IPS-18c (cell line): ENCODE data around the gene SECISBP2L.
"Not testable (repeated sequence)": the region's sequence is repeated elsewhere in the genome, so short reads cannot be mapped to it uniquely, and the experiment has no call there.

Experiments used
- H3K4me3 ChIP-seq: 2 replicates; pipeline ENCODE4 v1.7.0; 2013; ENCODE audit warnings: low read depth, mild to moderate bottlenecking, low read length, moderate library complexity; ENCODE audit not compliant: insufficient read depth
- H3K9me3 ChIP-seq: one replicate; pipeline ENCODE4 v1.6.1; 2013; ENCODE audit warnings: mild to moderate bottlenecking, low read length, moderate library complexity; ENCODE audit not compliant: control insufficient read depth, insufficient read depth

SECISBP2L gene

DNA sequence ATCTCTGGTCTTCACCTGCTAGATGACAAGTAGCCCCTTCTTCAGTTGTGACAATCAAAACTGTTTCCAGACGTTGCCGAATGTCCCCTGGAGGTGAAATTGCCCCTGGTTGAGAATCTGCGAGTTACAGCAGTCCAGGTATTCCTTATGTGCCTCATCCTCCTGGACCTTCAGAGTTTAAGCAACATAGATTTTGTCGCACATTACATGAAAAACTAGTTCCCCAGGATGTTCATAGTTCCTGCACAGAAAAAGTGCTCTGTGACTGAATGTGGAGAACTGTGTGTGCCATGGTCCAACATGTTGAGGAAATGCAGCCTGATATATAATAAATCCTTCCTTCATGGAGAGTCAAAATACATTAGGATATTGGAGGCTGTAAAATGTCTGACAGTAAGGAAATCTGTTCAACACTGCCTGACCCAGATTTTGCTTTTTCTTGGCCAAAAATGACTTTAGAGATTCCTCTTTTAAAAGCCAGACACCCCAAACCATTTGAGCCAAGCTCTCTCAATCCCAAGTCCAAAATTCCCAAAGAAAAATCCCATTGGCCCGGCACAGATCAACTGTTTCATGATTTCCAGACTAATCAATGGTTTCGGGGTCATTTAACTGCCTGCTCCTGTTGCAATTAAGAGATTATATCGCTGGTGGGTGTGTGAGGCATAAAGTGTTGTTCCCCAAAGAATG lies 62.1 kb downstream of the SECISBP2L start:
- no peak overlapping the region for H3K4me3 ChIP-seq

DNA sequence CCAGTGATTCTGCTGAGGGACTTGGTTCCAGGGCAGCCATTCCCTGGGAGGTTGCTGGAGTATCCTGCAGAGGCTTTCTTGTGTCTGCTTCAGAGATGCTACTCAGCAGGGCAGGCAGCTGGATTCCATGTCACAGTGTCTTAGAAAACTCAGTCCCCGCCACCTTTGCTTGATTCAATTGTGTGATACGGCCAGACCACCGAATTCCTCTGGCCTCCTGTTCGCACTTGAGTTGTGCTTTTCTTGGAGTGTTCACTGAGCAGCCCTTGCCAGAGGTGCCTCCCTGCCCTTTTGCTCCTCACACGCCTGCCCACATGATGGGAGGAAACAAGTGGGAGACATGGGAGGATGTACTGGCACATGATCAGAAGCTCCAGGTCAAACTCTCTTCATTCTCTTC lies 62.9 kb downstream of the SECISBP2L start:
- H3K4me3 ChIP-seq: no peak overlapping the region
- H3K9me3 ChIP-seq: no peaks in the 10 kb centered on the region

More for the DNA sequence above, 62.1 kb downstream of the SECISBP2L start:
- H3K9me3 ChIP-seq: no peaks in the 10 kb centered on the region

DNA sequence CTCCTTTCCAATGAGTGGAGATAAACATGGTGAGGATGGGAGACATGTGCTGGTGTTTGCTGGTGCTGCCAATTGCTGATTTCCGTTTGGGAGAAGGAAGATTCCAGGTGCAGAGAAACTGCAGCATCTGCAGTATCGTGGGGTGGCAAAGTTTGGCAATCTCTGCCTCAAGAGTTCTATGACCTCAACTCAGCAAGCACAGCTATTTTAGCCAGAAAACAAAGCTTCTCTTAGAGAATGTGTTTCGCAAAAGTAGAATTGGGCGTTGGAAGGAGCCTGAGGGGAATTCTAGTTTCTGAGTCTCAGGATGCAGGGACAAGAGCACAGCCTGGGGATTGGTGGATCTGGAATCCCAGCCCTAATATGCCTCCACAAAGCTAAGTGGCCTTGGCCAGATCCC lies 64.3 kb downstream of the SECISBP2L start:
- Histone ChIP-seq H3K9me3 (no peaks in the 10 kb centered on the region), H3K4me3 (no peak overlapping the region)

DNA sequence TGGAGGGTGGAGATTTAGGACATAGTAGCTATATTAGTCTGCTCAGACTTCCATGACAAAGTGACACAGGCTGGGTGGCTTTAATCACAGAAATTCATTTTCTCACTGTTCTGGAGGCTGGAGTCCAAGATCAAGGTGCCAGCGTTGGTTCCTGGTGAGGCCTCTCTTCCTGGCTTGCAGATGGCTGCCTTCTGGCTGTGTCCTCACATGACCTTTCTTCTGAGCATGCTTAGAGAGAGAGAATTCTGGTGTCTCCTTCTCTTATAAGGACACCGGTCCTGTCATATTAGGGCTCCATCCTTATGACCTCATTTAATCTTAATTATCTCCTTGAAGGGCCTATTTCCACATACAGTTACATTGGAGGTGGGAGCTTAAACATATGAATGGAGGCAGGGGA lies 67.6 kb downstream of the SECISBP2L start:
- no peak overlapping the region for H3K4me3 ChIP-seq

DNA sequence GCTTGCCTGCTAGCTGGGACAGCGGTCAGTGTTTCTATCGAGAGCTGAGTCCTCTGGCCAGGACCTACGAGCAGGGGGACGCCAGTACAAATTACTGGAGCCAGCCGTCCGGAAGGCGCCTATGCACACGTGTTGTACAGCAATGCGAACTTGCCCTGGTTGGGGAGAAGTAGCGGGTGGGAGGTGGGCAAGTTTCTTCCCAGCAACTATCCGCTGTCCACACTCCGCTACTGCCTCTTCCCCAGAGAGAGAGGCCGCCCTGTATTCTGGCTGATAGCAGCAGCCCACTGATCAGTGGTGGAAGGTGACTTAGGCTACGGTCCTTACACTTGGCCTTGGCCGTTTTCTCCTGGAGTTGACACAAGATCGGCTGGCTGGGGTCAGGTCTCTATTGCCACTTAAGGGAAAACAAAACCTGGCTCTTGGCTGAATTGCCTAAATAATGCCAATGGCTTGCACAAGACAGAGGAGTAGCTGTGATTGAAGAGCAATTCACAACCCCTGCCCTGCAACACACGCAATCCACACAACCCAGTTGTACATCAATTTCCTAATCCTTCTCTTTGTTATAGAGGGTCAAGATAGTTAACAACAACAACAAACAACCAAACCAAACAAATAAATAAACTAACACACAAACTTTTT lies 69.7 kb downstream of the SECISBP2L start:
- no peaks in the 10 kb centered on the region for H3K9me3 ChIP-seq
- H3K4me3 ChIP-seq: peak overlapping the region; percentile 60; the same call in 1 of the 2 replicates

More for the DNA sequence above, 67.6 kb downstream of the SECISBP2L start:
- no peaks in the 10 kb centered on the region for H3K9me3 ChIP-seq

DNA sequence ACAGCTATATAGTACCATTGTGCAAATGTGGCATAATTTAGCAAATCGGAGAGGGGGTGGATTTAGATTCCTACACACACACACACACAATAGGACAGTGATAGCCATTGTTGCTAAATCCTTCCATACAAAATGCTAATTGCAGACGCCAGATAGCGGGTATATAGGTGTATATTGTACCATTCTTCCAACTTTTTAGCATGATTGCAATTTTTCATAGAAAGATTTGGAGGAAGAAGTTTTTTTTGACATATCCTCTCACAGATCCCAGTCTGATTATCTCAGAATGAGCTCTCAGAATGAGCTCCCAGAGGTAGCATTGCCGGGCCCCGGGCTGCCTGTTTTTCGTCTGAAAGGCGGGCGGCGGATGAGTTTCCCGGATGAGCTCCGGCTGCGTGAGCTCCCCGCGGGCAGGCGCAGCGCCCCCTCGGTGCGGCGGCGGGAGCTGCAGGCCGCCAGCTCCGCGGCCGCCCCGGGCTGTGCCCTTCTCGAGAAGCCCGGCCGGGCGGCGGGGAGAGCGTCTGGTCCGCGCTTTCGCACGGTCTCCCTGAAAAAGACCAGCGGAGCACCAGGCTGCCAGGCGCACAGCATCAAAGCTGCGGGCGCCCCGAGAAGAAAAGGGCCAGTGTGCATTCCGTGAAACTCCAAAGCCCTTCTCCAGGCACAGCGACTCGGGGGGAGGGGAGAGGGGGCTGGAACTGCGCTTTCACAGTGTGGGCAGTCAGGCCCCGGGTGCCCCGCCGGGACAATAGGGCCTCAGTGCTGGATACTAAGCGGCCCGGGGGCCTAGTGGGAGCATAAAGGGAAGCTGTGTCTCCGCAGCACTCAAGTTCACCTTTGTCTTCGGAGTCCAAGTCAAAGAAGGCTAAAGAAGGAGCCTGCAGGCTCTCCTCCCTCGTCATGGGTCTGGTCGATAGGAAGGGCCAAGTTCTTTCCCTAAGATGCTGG lies 70.5 kb downstream of the SECISBP2L start:
- Histone ChIP-seq H3K4me3 (peak overlapping the region; percentile 60), H3K9me3 (no peaks in the 10 kb centered on the region)

DNA sequence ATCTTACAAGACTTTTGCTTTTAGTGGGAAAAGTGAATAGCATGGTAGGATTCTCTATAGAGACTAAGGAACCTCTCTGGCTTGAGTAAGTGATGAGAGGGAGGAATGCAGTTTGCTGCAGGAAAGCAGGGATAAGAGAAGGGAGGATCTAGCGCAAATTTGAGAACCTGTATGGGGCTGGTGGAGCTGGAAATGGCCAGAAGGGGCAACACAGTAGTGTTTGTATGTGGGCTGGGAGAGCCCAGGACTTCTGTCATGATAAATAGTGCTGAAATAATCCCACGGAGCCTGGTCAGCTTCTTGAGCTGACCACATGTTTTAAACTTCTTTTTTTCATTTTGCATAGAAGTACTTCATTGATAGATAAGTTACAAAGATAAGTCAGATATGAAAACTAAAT lies 71.4 kb downstream of the SECISBP2L start:
- no peaks in the 10 kb centered on the region for H3K9me3 ChIP-seq
- H3K4me3 ChIP-seq: no peak overlapping the region

DNA sequence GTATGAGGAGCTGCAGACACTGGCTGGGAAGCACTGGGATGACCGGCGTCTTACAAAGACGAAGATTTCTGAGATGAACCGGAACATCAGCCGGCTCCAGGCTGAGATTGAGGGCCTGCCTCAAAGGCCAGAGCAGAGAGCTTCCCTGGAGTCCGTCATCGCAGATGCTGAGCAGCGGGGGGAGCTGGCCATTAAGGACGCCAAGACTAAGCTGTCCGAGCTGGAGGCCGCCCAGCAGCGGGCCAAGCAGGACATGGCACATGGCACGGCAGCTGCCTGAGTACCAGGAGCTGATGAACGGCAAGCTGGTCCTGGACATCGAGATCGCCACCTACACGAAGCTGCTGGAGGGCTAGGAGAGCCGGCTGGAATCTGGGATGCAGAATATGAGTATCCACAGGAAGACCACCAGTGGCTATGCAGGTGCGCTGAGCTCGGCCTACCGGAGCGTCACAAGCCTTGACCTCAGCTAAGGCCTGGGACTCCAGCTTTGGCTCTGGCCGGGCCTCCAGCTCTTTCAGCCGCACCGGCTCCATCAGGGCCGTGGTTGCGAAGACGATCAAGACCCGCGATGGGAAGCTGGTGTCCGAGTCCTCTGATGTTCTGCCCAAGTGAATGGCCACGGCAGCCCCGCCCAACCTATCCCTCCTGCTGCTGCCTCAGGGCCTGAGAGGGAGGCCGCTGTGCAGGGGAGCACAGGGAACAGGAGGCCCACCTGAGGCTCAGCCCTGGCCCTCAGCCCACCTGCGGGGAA lies 73.3 kb downstream of the SECISBP2L start:
- no peak overlapping the region for H3K4me3 ChIP-seq
- no peaks in the 10 kb centered on the region for H3K9me3 ChIP-seq

DNA sequence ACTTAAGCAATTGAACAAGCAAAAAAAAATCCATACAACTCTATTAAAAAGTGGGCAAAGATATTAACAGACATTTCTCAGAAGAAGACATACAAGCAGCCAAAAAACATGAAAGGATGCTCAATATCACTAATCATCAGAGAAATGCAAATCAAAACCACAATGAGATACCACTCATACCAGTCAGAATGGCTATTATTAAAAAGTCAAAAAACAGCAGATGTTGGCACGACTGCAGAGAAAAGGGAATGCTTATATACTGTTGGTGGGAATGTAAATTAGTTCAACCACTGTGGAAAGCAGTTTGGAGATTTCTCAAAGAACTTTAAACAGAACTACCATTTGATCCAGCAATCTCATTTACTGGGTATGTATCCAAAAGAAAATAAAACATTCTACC lies 75.3 kb downstream of the SECISBP2L start:
- H3K4me3 ChIP-seq, H3K9me3 ChIP-seq: not testable (repeated sequence)

DNA sequence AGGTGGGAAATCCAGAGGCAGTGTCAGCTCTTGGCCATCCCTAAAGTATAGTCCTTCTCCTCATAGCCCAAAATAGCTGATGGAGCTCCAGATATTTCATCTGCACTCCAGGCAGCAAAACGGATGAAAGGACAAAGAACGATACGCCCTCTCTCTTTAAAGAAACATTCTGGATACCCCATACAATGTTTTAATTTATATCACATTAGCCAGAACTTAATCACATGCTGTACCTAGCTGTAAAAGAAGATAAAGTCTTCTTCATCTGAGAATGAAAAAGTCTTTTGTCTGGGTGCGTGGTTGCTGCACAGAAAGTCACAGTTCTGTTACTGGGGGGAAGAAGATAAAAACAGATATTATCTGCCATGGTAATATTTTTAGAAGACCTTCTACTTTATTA lies 78.2 kb downstream of the SECISBP2L start:
- H3K4me3 ChIP-seq: no peak overlapping the region
- no peaks in the 10 kb centered on the region for H3K9me3 ChIP-seq

DNA sequence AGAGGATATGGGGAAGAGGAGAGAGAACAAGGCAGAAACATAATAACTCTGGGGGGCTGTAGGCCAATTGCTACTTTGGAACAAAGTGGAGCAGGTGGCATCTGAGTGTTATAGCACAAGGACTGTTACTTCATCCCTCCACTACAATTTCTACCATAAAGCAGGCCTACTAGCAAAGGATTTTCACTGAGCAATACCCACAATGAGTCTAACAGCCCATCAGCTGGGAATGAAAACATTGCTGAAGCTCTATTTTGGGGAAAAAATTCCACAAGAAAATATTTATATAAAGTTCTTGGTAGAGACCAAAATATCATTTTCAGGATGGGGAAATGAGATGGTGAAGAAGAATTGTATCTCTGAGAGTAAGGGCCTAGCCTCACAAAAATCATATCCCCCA lies 78.9 kb downstream of the SECISBP2L start:
- no peaks in the 10 kb centered on the region for H3K9me3 ChIP-seq
- H3K4me3 ChIP-seq: no peak overlapping the region

DNA sequence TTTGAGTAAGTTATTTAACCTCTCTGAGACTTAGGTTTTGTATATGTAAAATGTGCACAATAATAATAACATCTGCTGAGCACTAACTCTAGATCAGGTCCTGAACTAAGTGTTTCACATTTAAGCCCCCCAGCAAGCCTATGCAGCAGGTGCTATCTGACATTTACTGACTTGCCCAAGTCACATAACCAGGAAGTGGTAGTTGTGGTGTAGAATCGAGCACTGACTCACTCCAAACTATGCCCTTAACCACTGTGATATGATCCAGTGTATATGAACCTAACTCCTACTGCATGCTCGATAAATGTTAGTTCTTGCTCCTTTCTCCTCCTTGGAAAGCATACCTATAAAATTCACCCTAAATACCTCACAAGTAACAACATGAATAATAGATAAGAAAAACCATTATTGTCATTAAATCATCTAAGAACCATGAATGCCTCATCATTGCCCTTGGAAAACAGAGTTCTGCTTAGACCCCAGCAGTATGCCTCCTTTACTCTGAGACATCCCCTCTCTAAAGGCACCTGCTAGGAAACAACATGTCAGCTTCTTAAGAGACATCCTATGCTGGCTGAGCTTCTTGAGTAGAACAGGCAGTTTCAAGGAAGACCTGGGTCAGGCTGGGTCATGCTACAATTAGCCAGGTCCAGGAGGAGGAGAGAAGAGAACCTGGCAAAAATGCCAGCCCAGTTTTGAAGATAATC lies 79.5 kb downstream of the SECISBP2L start:
- H3K4me3 ChIP-seq: no peak overlapping the region
- H3K9me3 ChIP-seq: no peaks in the 10 kb centered on the region

DNA sequence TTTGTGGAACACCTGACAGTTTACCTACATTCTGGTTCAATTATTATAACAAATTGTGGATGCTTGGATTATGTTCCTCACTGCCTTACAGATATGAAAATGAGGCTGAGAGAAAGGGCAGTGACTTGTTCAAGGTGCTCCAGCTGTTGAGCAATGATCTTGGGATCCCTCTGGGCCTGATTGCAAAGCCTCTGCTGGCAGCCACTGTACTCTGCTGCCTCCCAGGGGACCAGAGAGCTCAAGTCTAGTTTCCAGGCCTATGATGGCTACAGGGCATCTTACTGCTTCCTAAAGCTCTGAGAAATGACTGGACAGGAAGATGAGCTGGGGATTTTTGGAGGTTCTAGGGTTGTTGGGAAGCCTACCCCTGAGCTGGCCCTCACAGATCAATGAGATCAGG lies 80.3 kb downstream of the SECISBP2L start:
- Histone ChIP-seq H3K9me3 (no peaks in the 10 kb centered on the region), H3K4me3 (no peak overlapping the region)

DNA sequence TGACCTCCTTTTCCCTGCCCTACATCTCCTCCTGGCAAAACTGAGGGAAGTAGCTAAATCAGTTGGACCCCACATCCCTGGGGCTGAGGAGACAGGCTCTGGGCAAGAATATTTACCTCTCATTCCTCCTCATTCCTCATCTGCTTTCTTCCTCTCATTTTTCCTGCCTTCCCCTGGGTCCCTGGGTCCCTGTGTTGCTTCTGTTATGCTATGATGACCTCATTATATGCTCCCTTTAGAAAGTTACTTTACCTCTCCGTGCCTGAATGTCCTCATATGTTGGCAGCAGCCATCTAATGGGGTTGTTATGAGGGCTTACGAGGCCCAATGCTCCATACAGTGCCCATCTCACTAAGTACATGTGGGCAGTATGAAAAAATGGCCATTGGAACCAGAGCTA lies 81.3 kb downstream of the SECISBP2L start:
- no peaks in the 10 kb centered on the region for H3K9me3 ChIP-seq
- H3K4me3 ChIP-seq: no peak overlapping the region

DNA sequence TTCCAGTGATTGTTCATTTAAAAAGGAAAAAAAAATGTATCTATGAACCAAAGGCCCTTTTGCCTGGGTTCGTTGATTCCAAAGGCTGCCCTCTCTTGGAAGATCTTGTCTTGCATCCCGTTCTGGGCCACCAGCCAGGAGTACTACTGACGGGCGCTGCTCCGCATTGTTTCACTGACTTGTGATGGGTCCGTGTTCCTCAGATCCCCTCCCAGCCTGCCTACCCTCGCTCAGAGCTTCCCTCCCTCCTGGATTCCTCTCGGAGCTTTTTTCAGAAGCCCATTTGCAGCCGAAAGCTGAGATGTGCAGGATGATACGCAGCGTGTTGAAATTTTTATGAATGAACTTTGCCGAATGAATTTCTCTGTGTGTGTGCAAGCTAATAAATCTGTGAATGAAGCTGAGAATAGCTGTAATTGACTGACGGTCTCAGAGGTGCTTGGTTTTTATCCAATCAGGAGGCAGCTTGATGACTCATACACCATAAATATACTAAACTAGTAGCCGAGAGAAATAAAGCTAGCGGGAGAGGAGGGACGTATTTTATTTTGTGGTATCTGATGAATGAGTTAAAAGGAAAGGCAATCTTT lies 82.6 kb downstream of the SECISBP2L start, which contains the start of gene SHC4:
TSS of gene SHC4 (minus strand) at position 396 of the 590 bp plus-strand sequence. CDS start 904 bp downstream, outside the sequence.
- Histone ChIP-seq H3K9me3 (no peaks in the 10 kb centered on the region), H3K4me3 (peak within 1 kb of the TSS; percentile 74)
